DMS79 (cell line): Measurements from ENCODE around the gene WASHC2C.
"Not testable (repeated sequence)": the region's sequence is repeated elsewhere in the genome, so short reads cannot be mapped to it uniquely, and the experiment has no call there.

Source experiments
- DNase-seq: peaks from one replicate; lab custom pipeline; 2025; lab: John Stamatoyannopoulos, UW

The WASHC2C gene

GRCh38 chr10:45771757-45772461 lies 44.8 kb downstream of the WASHC2C start:
- not testable (repeated sequence) for DNase-seq

GRCh38 chr10:45786217-45786616 lies 59.2 kb downstream of the WASHC2C start:
- not testable (repeated sequence) for DNase-seq

- not testable (repeated sequence) for DNase-seq
These were observed 60.2 kb downstream of the WASHC2C start for GRCh38 chr10:45787212-45787741.

- not testable (repeated sequence) for DNase-seq
These were observed 62.9 kb downstream of the WASHC2C start for GRCh38 chr10:45789991-45790390.

GRCh38 chr10:45790694-45791426 lies 63.8 kb downstream of the WASHC2C start:
- DNase-seq: not testable (repeated sequence)

- not testable (repeated sequence) for DNase-seq
These were observed 67.7 kb downstream of the WASHC2C start for GRCh38 chr10:45794761-45795160.

- not testable (repeated sequence) for DNase-seq
These were observed 76.3 kb downstream of the WASHC2C start for GRCh38 chr10:45803060-45804010.

- DNase-seq: not testable (repeated sequence)
These were observed 77.9 kb downstream of the WASHC2C start for GRCh38 chr10:45804996-45805395.

GRCh38 chr10:45809837-45810236 lies 82.8 kb downstream of the WASHC2C start:
- DNase-seq: no peak

GRCh38 chr10:45811075-45811474 lies 84.0 kb downstream of the WASHC2C start:
- no peak for DNase-seq

- not testable (repeated sequence) for DNase-seq
These were observed 85.9 kb downstream of the WASHC2C start for GRCh38 chr10:45812959-45813358.

GRCh38 chr10:45814146-45814545 lies 87.1 kb downstream of the WASHC2C start:
- DNase-seq: not testable (repeated sequence)

- no peak for DNase-seq
These were observed 90.2 kb downstream of the WASHC2C start for GRCh38 chr10:45817130-45817859.

- DNase-seq: no peak
These were observed 90.8 kb downstream of the WASHC2C start for GRCh38 chr10:45817912-45818311.

GRCh38 chr10:45819552-45819951 lies 92.5 kb downstream of the WASHC2C start:
- no peak for DNase-seq

- DNase-seq: not testable (repeated sequence)
These were observed 93.2 kb downstream of the WASHC2C start for GRCh38 chr10:45820107-45820830.

- not testable (repeated sequence) for DNase-seq
These were observed 95.9 kb downstream of the WASHC2C start for GRCh38 chr10:45822918-45823317.
